ENCODE results near the gene PSME3. TPM values are rescaled to one million over a fixed set of nuclear protein-coding genes. Genes with fewer than 3 reads are reported as not detected.

PSME3 gene
- total RNA-seq, 1 experiment from 2014 or later, result 107 TPM

GRCh38 chr17:42845918-42846593 lies 12.9 kb downstream of the PSME3 start:
- Histone ChIP-seq H3K4me3 (ENCODE audit: low read length) (no peak overlapping the region), H3F3A (ENCODE audit: low read length, unreplicated experiment) (no peaks in the 10 kb centered on the region), H3K9me2 (replicated peaks; ENCODE audit: low read length) (no peaks in the 10 kb centered on the region), H3K9ac (ENCODE audit: low read length) (no peak overlapping the region), H3K27me3 (ENCODE audit: low read length) (no peaks in the 10 kb centered on the region), H4K20me1 (ENCODE audit: low read length) (no peaks in the 10 kb centered on the region), H3K4me2 (ENCODE audit: low read length) (no peak overlapping the region; the same call in 1 of the 2 replicates), H3K36me3 (ENCODE audit: low read depth, low read length) (peaks cover 36% of the 10 kb centered on the region), H3K79me2 (ENCODE audit: low read length) (no peaks in the 10 kb centered on the region), H3K27ac (ENCODE audit: low read length) (peak overlapping the region; percentile 22; the same call in 1 of the 2 replicates), H3K4me1 (ENCODE audit: insufficient read depth, low read length) (peaks cover 8% of the 10 kb centered on the region), H2AFZ (ENCODE audit: low read length) (no peak overlapping the region), H3K9me3 (ENCODE audit: low read length) (no peaks in the 10 kb centered on the region)
- intact Hi-C loops (cut with micrococcal nuclease), result loop anchor here (5.0 kb wide), 1 partner anchor 151 kb away; the partner anchor contains the start of gene RPL27
- ChIA-PET POLR2A (ENCODE audit: unreplicated experiment) (no interaction called here), CTCF (no interaction called here)
- TF ChIP-seq EZH2 (IDR thresholded peaks at IDR 0.05; ENCODE audit: low read length, unreplicated experiment) (no peak), EZH2phosphoT487 (IDR thresholded peaks at IDR 0.05; ENCODE audit: borderline replicate concordance, low read length) (no peak)
- ATAC-seq, result no peak
- no TSS peak for BruUV-seq (replicated peaks)
- peak; percentile 46 for DNase-seq

GRCh38 chr17:42846594-42847280 lies 13.5 kb downstream of the PSME3 start:
- BruUV-seq (replicated peaks), result no TSS peak
- intact Hi-C loops (cut with micrococcal nuclease), result loop anchor here (5.0 kb wide), 1 partner anchor 151 kb away; the partner anchor contains the start of gene RPL27
- no peak overlapping the region for H3K4me2 ChIP-seq (ENCODE audit: low read length)
- H3K4me3 ChIP-seq (ENCODE audit: low read length), result no peak overlapping the region
- H3K9me3 ChIP-seq (ENCODE audit: low read length), result no peaks in the 10 kb centered on the region
- H3F3A ChIP-seq (ENCODE audit: low read length, unreplicated experiment), result no peaks in the 10 kb centered on the region
- DNase-seq (no peak), ATAC-seq (no peak)
- H3K4me1 ChIP-seq (ENCODE audit: insufficient read depth, low read length), result peaks cover 8% of the 10 kb centered on the region
- H3K79me2 ChIP-seq (ENCODE audit: low read length), result no peaks in the 10 kb centered on the region
- no peaks in the 10 kb centered on the region for H3K27me3 ChIP-seq (ENCODE audit: low read length)
- CTCF ChIA-PET, result interaction anchor here (0.6 to 1.4 kb wide), 2 partner anchors 82 to 151 kb away, joined by 3 to 8 read pairs; partner anchors contain the start of gene RPL27
- TF ChIP-seq CTCF (conservative IDR thresholded peaks at IDR 0.05; ENCODE audit: low read depth, low read length) (no peak), EZH2 (IDR thresholded peaks at IDR 0.05; ENCODE audit: low read length, unreplicated experiment) (no peak), EZH2phosphoT487 (IDR thresholded peaks at IDR 0.05; ENCODE audit: borderline replicate concordance, low read length) (no peak)
- H3K9ac ChIP-seq (ENCODE audit: low read length), result no peak overlapping the region
- no peaks in the 10 kb centered on the region for H3K9me2 ChIP-seq (replicated peaks; ENCODE audit: low read length)
- POLR2A ChIA-PET (ENCODE audit: unreplicated experiment), result no interaction called here
- no peak overlapping the region for H2AFZ ChIP-seq (ENCODE audit: low read length)
- peak overlapping the region; percentile 22; the same call in 1 of the 2 replicates for H3K27ac ChIP-seq (ENCODE audit: low read length)
- H3K36me3 ChIP-seq (ENCODE audit: low read depth, low read length), result peaks cover 30% of the 10 kb centered on the region
- H4K20me1 ChIP-seq (ENCODE audit: low read length), result no peaks in the 10 kb centered on the region

- Histone ChIP-seq H4K20me1 (ENCODE audit: low read length) (no peaks in the 10 kb centered on the region), H3K4me1 (ENCODE audit: insufficient read depth, low read length) (peaks cover 8% of the 10 kb centered on the region), H3K9ac (ENCODE audit: low read length) (no peak overlapping the region), H3K4me3 (ENCODE audit: low read length) (no peak overlapping the region), H3K9me2 (replicated peaks; ENCODE audit: low read length) (no peaks in the 10 kb centered on the region), H3K9me3 (ENCODE audit: low read length) (no peaks in the 10 kb centered on the region), H3K27me3 (ENCODE audit: low read length) (no peaks in the 10 kb centered on the region), H3K27ac (ENCODE audit: low read length) (no peak overlapping the region), H3K36me3 (ENCODE audit: low read depth, low read length) (peaks cover 22% of the 10 kb centered on the region), H3K4me2 (ENCODE audit: low read length) (no peak overlapping the region), H2AFZ (ENCODE audit: low read length) (no peak overlapping the region), H3F3A (ENCODE audit: low read length, unreplicated experiment) (no peaks in the 10 kb centered on the region), H3K79me2 (ENCODE audit: low read length) (no peaks in the 10 kb centered on the region)
- ATAC-seq (no peak), DNase-seq (no peak)
- intact Hi-C loops (cut with micrococcal nuclease), result loop anchor here (5.0 kb wide), 1 partner anchor 149 kb away; the partner anchor contains the start of gene RPL27
- TF ChIP-seq EZH2 (IDR thresholded peaks at IDR 0.05; ENCODE audit: low read length, unreplicated experiment) (no peak), CTCF (conservative IDR thresholded peaks at IDR 0.05; ENCODE audit: low read depth, low read length) (no peak), EZH2phosphoT487 (IDR thresholded peaks at IDR 0.05; ENCODE audit: borderline replicate concordance, low read length) (no peak)
- CTCF ChIA-PET, result interaction anchor here (1.4 kb wide), 1 partner anchor 81 kb away, joined by 8 read pairs; no protein-coding TSS in a partner anchor
- POLR2A ChIA-PET (ENCODE audit: unreplicated experiment), result no interaction called here
- no TSS peak for BruUV-seq (replicated peaks)
Measured at GRCh38 chr17:42848093-42848492, 14.9 kb downstream of the PSME3 start.
